ENCODE measurements around the gene FBXL20. TPM values are rescaled to one million over a fixed set of nuclear protein-coding genes. Genes with fewer than 3 reads are reported as not detected.
"Not testable (repeated sequence)": the region's sequence is repeated elsewhere in the genome, so short reads cannot be mapped to it uniquely, and the experiment has no call there.

FBXL20 gene
- total RNA-seq, 1 donor from 2014 or later: 18.3 TPM

DNA sequence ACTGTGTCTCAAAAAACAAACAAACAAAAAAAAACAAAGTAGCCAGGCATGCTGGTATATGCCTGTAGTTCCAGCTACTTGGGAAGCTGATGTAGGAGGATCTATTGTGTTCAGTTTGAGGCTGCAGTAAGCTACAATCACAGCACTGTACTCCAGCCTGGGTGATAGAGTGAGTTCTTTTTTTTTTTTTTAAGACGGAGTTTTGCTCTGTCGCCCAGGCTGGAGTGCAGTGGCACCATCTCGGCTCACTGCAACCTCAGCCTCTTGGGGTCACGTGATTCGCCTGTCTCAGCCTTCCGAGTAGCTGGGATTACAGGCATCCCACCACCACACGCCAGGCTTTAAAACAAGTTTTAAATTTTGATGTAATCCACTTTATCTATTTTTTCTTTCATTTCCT is 95.4 kb downstream of the FBXL20 start:
- Histone ChIP-seq H3K4me1 (ENCODE audit: insufficient read depth, low read length) (peaks cover 6% of the 10 kb centered on the region), H3K79me2 (ENCODE audit: insufficient read depth, low read length) (no peaks in the 10 kb centered on the region), H3K9ac (ENCODE audit: low read length) (peak overlapping the region; percentile 41), H3K9me3 (ENCODE audit: insufficient read depth, low read depth, low read length) (no peaks in the 10 kb centered on the region), H4K20me1 (ENCODE audit: insufficient read depth, low read length) (no peaks in the 10 kb centered on the region), H3K27ac (ENCODE audit: low read depth, low read length) (peak overlapping the region; percentile 35), H3K36me3 (ENCODE audit: insufficient read depth, low read length) (no peaks in the 10 kb centered on the region), H3K27me3 (ENCODE audit: insufficient read depth, low read length) (no peaks in the 10 kb centered on the region), H3K4me3 (ENCODE audit: insufficient read depth, low read depth, low read length) (no peak overlapping the region), H2AFZ (ENCODE audit: low read depth, low read length) (no peak overlapping the region), H3K4me2 (ENCODE audit: low read length) (peak overlapping the region; percentile 16)
- Mint-ChIP-seq H3K27me3 (ENCODE audit: low read depth, unreplicated experiment) (no peaks in the 10 kb centered on the region), H3K4me1 (ENCODE audit: low read depth, unreplicated experiment) (peaks cover 15% of the 10 kb centered on the region), H3K27ac (ENCODE audit: unreplicated experiment) (peak overlapping the region; percentile 62), H3K4me3 (ENCODE audit: unreplicated experiment) (no peak overlapping the region), H3K9me3 (ENCODE audit: unreplicated experiment) (no peaks in the 10 kb centered on the region), H3K36me3 (ENCODE audit: low read depth, unreplicated experiment) (peaks cover 1% of the 10 kb centered on the region)
- no peak for DNase-seq (ENCODE audit: low read depth)
- FAIRE-seq: no peak
- TF ChIP-seq, protein P1, sequence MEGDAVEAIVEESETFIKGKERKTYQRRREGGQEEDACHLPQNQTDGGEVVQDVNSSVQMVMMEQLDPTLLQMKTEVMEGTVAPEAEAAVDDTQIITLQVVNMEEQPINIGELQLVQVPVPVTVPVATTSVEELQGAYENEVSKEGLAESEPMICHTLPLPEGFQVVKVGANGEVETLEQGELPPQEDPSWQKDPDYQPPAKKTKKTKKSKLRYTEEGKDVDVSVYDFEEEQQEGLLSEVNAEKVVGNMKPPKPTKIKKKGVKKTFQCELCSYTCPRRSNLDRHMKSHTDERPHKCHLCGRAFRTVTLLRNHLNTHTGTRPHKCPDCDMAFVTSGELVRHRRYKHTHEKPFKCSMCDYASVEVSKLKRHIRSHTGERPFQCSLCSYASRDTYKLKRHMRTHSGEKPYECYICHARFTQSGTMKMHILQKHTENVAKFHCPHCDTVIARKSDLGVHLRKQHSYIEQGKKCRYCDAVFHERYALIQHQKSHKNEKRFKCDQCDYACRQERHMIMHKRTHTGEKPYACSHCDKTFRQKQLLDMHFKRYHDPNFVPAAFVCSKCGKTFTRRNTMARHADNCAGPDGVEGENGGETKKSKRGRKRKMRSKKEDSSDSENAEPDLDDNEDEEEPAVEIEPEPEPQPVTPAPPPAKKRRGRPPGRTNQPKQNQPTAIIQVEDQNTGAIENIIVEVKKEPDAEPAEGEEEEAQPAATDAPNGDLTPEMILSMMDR (IDR thresholded peaks at IDR 0.05; ENCODE audit: insufficient read depth, low read depth, low read length): no peak
- TF ChIP-seq EZH2 (IDR thresholded peaks at IDR 0.05; ENCODE audit: insufficient read depth, low read length): no peak

DNA sequence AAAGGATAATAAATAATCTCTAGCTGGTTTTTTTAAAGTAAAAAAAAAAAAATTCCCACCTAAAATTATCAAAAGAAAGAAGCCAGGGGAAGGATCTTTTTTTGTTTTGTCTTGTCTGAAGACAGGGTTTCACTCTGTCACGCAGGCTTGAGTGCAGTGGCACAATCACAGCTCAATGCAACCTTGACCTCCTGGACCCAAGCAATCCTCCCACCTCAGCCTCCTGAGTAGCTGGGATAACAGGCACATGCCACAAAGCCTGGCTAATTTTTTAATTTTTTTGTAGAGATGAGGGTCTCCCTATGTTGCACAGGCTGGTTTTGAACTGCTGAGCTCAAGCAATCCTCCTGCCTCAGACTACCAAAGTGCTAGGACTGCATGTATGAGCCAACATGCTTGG is 97.2 kb downstream of the FBXL20 start:
- Histone ChIP-seq H3K27me3 (ENCODE audit: insufficient read depth, low read length) (no peaks in the 10 kb centered on the region), H3K36me3 (ENCODE audit: insufficient read depth, low read length) (no peaks in the 10 kb centered on the region), H2AFZ (ENCODE audit: low read depth, low read length) (no peak overlapping the region), H3K27ac (ENCODE audit: low read depth, low read length) (no peak overlapping the region), H3K9ac (ENCODE audit: low read length) (no peak overlapping the region), H3K9me3 (ENCODE audit: insufficient read depth, low read depth, low read length) (no peaks in the 10 kb centered on the region), H4K20me1 (ENCODE audit: insufficient read depth, low read length) (no peaks in the 10 kb centered on the region), H3K4me1 (ENCODE audit: insufficient read depth, low read length) (peaks cover 6% of the 10 kb centered on the region), H3K4me2 (ENCODE audit: low read length) (no peak overlapping the region), H3K4me3 (ENCODE audit: insufficient read depth, low read depth, low read length) (no peak overlapping the region), H3K79me2 (ENCODE audit: insufficient read depth, low read length) (no peaks in the 10 kb centered on the region)
- H3K27ac Mint-ChIP-seq (ENCODE audit: unreplicated experiment): no peak overlapping the region
- no peak overlapping the region for H3K4me3 Mint-ChIP-seq (ENCODE audit: unreplicated experiment)
- peaks cover 5% of the 10 kb centered on the region for H3K36me3 Mint-ChIP-seq (ENCODE audit: low read depth, unreplicated experiment)
- peaks cover 15% of the 10 kb centered on the region for H3K4me1 Mint-ChIP-seq (ENCODE audit: low read depth, unreplicated experiment)
- no peaks in the 10 kb centered on the region for H3K9me3 Mint-ChIP-seq (ENCODE audit: unreplicated experiment)
- no peaks in the 10 kb centered on the region for H3K27me3 Mint-ChIP-seq (ENCODE audit: low read depth, unreplicated experiment)
- FAIRE-seq (no peak), DNase-seq (ENCODE audit: low read depth) (no peak)
- TF ChIP-seq, protein P1 (IDR thresholded peaks at IDR 0.05; ENCODE audit: insufficient read depth, low read depth, low read length): no peak
- no peak for TF ChIP-seq EZH2 (IDR thresholded peaks at IDR 0.05; ENCODE audit: insufficient read depth, low read length)

DNA sequence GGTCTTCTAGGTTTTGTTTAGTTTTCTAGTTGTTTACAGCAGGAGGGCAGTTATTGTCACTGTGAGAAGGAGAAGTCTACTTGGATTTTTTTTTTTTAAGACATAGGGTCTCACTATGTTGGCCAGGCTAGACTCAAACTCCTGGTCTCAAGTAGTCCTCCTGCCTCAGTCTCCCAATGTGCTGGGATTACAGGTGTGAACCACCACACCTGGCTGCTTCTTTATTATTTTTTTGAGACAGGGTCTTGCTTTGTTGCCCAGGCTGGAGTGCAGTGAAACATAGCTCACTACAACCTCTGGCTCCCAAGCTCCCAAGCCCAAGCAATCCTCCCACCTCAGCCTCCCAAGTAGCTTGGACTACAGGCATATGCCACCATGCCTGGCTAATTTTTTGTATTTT is 107.4 kb downstream of the FBXL20 start:
- DNase-seq (ENCODE audit: low read depth) (no peak), FAIRE-seq (no peak)
- Histone ChIP-seq H4K20me1 (ENCODE audit: insufficient read depth, low read length) (no peaks in the 10 kb centered on the region), H3K4me3 (ENCODE audit: insufficient read depth, low read depth, low read length) (no peak overlapping the region), H3K9ac (ENCODE audit: low read length) (no peak overlapping the region), H3K79me2 (ENCODE audit: insufficient read depth, low read length) (no peaks in the 10 kb centered on the region), H3K27ac (ENCODE audit: low read depth, low read length) (no peak overlapping the region), H3K4me1 (ENCODE audit: insufficient read depth, low read length) (no peaks in the 10 kb centered on the region), H3K36me3 (ENCODE audit: insufficient read depth, low read length) (peaks cover 2% of the 10 kb centered on the region), H3K4me2 (ENCODE audit: low read length) (no peak overlapping the region), H3K27me3 (ENCODE audit: insufficient read depth, low read length) (no peaks in the 10 kb centered on the region), H3K9me3 (ENCODE audit: insufficient read depth, low read depth, low read length) (no peaks in the 10 kb centered on the region), H2AFZ (ENCODE audit: low read depth, low read length) (no peak overlapping the region)
- Mint-ChIP-seq H3K4me3 (ENCODE audit: unreplicated experiment) (no peak overlapping the region), H3K4me1 (ENCODE audit: low read depth, unreplicated experiment) (no peaks in the 10 kb centered on the region), H3K27ac (ENCODE audit: unreplicated experiment) (no peak overlapping the region), H3K36me3 (ENCODE audit: low read depth, unreplicated experiment) (peaks cover 7% of the 10 kb centered on the region), H3K27me3 (ENCODE audit: low read depth, unreplicated experiment) (no peaks in the 10 kb centered on the region), H3K9me3 (ENCODE audit: unreplicated experiment) (no peaks in the 10 kb centered on the region)
- TF ChIP-seq, protein P1 (IDR thresholded peaks at IDR 0.05; ENCODE audit: insufficient read depth, low read depth, low read length): no peak
- TF ChIP-seq EZH2 (IDR thresholded peaks at IDR 0.05; ENCODE audit: insufficient read depth, low read length): no peak

DNA sequence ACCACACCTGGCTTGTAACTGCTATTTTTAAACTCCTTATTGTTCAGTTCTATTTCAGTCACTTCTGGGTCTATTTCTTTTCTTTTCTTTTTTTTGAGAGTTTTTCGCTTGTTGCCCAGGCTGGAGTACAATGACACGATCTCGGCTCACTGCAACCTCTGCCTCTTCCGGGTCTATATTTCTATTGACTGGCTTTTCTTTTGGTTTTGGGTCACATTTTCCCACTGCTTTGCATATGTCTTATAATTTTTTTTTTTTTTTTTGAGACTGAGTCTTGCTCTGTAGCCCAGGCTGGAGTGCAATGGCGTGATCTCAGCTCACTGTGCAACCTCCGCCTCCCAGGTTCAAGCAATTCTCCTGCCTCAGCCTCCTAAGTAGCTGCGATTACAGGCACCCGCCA is 108.9 kb downstream of the FBXL20 start:
- H3K9me3 ChIP-seq (ENCODE audit: insufficient read depth, low read depth, low read length); H3K4me1 ChIP-seq (ENCODE audit: insufficient read depth, low read length); H3K9ac ChIP-seq (ENCODE audit: low read length); FAIRE-seq; H3K4me2 ChIP-seq (ENCODE audit: low read length); H3K27ac ChIP-seq (ENCODE audit: low read depth, low read length); H2AFZ ChIP-seq (ENCODE audit: low read depth, low read length); H4K20me1 ChIP-seq (ENCODE audit: insufficient read depth, low read length); H3K27me3 ChIP-seq (ENCODE audit: insufficient read depth, low read length); H3K4me3 ChIP-seq (ENCODE audit: insufficient read depth, low read depth, low read length); H3K9me3 Mint-ChIP-seq (ENCODE audit: unreplicated experiment); H3K4me3 Mint-ChIP-seq (ENCODE audit: unreplicated experiment); H3K27ac Mint-ChIP-seq (ENCODE audit: unreplicated experiment); DNase-seq (ENCODE audit: low read depth); H3K27me3 Mint-ChIP-seq (ENCODE audit: low read depth, unreplicated experiment); H3K4me1 Mint-ChIP-seq (ENCODE audit: low read depth, unreplicated experiment); H3K79me2 ChIP-seq (ENCODE audit: insufficient read depth, low read length); H3K36me3 Mint-ChIP-seq (ENCODE audit: low read depth, unreplicated experiment); H3K36me3 ChIP-seq (ENCODE audit: insufficient read depth, low read length): not testable (repeated sequence)

All from astrocyte (in vitro differentiated cells and primary cell).